Cardiac fibroblast (primary cell): Measurements from ENCODE around the gene C8B.

Experiments
- DNase-seq, 2 donors: peaks; one replicate each; pipeline versions ENCODE4 v3.0.0 to v3.0.0-alpha.2; 2010; ENCODE audit warnings: low read depth in 2 of 2
- H3K4me3 ChIP-seq, 2 donors: replicated peaks in 1 of 2; 1 replicate in 1 of 2; 2 replicates in 1 of 2; pipeline ENCODE4 v1.5.1; 2011; ENCODE audit warnings: low read depth in 2 of 2, low read length in 2 of 2, mild to moderate bottlenecking in 2 of 2, moderate library complexity in 1 of 2
- CTCF ChIP-seq: IDR thresholded peaks from one replicate; pipeline ENCODE4 v1.5.1; 2011; ENCODE audit warnings: low read depth, mild to moderate bottlenecking, low read length, inconsistent platforms

C8B gene

GRCh38 chr1:56966698-56966999 lies 834 bp upstream of the C8B start:
- no peak for TF ChIP-seq CTCF
- no peak overlapping the region for H3K4me3 ChIP-seq
- no peak for DNase-seq

DNA sequence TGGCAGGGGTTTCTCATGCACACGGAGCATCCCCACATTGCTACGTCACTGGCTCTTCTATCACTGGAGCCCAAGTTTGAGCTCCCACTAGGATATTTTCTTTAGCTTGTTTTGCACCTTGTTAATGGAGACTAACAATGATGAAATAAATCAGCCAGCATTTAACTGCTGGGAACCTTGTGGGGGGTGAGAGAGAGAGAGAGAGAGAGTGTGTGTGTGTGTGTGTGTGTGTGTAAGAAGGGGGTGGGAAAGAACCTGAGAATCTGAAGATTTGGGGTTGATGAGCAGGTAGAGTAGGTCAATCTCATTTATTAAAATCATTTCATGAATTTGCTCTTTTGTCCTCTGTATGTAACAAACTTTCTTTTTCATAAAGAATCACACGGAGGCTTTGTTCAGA lies 624 bp downstream of the C8B start:
- no peak for TF ChIP-seq CTCF
- H3K4me3 ChIP-seq, result no peak overlapping the region
- DNase-seq, result no peak

GRCh38 chr1:56964349-56965017 lies 1.3 kb downstream of the C8B start:
- no peak for DNase-seq
- no peak for TF ChIP-seq CTCF
- no peak overlapping the region for H3K4me3 ChIP-seq

- no peak overlapping the region for H3K4me3 ChIP-seq
- peak; percentile 9 to 11 for DNase-seq
- TF ChIP-seq CTCF, result no peak
These were observed 2.1 kb downstream of the C8B start for GRCh38 chr1:56963667-56964066.

- TF ChIP-seq CTCF, result no peak
- no peak overlapping the region for H3K4me3 ChIP-seq
- no peak for DNase-seq
These were observed 4.4 kb downstream of the C8B start for GRCh38 chr1:56961426-56961825.

- H3K4me3 ChIP-seq, result no peak overlapping the region
- DNase-seq, result peak; percentile 15 to 31
- TF ChIP-seq CTCF, result no peak
These were observed 7.3 kb downstream of the C8B start for GRCh38 chr1:56958526-56958925.

- DNase-seq, result no peak
- no peak overlapping the region for H3K4me3 ChIP-seq
- no peak for TF ChIP-seq CTCF
These were observed 7.9 kb downstream of the C8B start for GRCh38 chr1:56957931-56958330.
